Fibroblast of skin of abdomen (primary cell): ENCODE results near the gene SMARCAL1.

Experiments used
- DNase-seq: peaks from one replicate; pipeline ENCODE4 v3.0.0-alpha.2; 2013

Gene SMARCAL1

DNA sequence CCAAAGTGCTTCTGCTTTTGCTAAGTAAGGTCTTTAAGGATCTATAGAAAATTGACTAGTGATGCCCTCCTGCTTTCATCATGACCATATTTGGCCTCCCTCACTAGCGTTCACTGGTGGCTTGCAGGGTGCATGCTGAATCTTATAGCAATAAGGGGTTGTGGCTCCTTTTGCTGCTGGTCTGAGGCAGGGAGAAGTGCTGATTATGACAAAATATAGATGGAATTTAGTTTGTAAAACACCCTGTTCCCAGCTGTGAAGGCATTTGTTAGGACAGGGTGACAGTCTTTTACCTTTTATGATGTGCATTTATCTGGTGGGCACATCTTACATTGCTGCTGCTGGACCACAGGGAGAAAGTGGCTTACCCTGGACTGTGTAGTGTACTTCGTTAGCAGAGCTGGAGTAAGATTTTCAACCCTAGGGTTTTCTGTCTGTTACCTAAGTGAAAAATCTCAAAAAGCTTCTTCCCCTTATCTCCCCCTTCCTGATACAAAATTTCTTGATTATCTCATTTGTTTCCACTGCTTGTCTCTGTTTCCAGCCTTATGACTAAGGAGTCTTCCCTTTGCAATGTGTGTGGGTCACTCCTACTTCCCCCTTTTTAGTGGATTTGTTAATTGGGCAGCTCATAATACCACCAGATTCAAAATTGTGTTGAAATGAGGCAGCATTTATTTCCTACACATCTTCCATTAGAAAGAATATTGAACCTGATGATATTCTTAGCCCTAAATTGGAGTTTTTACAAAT is 65.2 kb downstream of the SMARCAL1 start:
- no peak for DNase-seq

GRCh38 chr2:216478151-216478550 is 65.9 kb downstream of the SMARCAL1 start:
- DNase-seq: peak; percentile 66

DNA sequence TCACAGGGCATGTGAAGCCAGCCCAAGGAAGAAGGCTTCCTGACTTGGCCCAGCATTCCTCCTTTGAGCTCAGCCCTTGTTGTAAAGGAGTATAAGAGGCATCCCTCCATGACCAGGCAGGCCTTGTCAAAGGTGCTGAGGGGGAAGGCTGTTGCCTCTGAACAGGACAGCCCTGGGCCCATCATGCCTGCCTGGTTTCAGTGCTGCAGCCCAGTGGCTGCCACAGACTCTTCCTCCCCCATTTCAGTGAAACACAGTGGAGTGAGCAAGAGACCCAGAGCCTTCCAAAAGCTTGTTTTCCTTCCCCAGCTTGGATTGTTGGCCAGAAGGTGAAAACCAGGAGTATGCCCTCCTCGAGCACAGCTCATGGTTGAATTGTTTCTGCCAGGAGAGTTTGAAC is 66.5 kb downstream of the SMARCAL1 start:
- DNase-seq: no peak

GRCh38 chr2:216480221-216480620 is 67.9 kb downstream of the SMARCAL1 start:
- no peak for DNase-seq

GRCh38 chr2:216482640-216483039 is 70.4 kb downstream of the SMARCAL1 start:
- DNase-seq: no peak

- no peak for DNase-seq
Measured at GRCh38 chr2:216485237-216485636, 73.0 kb downstream of the SMARCAL1 start.

- DNase-seq: no peak
Measured at GRCh38 chr2:216485745-216486144, 73.5 kb downstream of the SMARCAL1 start.

DNA sequence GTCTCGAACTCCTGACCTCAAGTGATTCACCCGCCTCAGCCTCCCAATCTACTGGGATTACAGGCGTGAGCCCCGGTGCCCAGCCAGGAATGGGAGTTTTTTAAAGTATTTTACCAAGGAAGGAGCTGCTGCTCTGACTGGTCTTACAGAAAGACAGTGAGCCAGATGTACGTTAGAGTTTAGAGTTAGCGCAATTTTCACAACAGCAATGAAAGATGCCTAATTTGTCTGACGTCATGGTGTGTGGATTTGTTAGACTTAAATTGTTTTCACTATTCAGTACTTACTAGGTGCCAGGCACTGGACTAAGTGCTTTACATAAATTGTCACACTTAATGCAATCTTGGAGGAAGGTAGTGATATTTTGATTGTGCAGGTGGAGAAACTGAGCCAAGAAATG is 74.0 kb downstream of the SMARCAL1 start:
- no peak for DNase-seq

DNA sequence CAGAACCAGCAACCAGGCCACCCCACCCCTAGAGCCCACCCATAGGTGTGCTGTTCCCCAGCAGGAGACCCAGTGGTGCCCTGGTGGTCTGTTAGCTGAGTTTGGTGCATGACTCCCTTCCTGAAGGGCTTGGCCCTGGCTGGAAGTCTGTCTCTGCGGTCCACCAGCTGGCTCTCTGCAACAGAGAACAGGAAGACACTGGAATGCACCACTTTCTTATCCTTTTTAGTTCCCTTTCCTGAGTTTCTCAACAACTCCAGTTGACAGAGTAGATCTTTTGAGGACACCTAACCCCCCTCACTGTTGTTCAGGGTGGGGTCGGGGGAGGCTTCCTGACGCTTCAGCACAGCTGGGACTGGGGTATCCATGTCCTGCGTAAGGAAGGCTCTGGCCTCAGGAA is 74.4 kb downstream of the SMARCAL1 start:
- no peak for DNase-seq

- DNase-seq: peak; percentile 80
Measured at GRCh38 chr2:216490061-216490460, 77.8 kb downstream of the SMARCAL1 start.

DNA sequence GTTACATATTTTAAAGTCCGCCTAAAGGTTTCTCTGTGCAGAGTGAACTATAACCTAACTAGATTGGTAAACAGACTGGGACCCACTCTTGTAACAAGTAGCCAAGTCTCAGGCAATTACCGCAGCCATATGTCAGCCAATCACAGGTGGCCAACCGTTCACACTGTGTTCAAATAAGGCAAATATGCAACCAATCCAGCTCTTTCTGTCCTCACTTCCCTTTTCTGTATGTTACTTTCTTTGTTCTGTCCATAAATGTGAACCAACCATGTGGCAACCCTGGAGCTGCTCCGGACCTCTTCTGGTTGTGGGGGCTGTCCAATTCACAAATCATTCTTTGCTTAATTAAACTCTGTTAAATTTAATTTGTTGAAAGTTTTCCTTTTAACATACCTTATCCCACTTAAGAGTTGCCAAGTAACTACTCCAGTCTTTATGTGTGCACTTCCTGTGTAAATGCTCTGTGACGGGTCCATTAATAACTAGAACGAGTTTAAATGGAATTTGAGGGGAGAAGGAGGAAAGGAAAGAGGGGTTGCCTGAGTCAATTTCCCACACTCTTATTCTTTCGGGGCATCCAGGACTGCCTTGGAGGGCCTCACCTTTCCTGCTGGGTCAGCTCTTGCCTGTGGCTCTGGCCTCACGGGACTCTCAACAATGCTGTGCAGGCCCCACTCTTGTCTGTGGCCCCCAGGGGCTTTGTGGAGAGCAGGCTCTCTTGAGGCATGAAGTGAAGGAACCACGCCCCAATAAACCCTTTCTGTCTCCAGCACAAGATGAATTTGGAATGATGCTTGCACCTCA is 79.7 kb downstream of the SMARCAL1 start:
- DNase-seq: no peak

GRCh38 chr2:216492597-216493333 is 80.5 kb downstream of the SMARCAL1 start:
- peak; percentile 95 for DNase-seq

DNA sequence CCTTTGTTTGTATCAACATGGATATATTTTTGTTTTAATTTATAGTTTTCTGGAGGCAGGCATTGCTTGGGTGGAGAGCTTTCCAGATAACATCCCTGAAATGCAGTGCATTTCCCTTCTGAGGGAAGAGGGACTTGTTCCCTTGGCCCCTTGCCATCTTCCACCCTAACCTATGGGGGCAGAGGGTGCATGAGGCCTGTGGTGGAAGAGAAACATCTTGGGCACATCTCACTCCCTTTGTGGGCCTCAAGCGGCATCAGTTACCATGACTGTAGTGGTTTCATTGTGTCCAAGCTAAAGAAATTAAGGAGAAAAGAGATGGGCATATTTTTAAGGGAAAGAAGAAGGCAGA is 81.0 kb downstream of the SMARCAL1 start:
- no peak for DNase-seq

DNA sequence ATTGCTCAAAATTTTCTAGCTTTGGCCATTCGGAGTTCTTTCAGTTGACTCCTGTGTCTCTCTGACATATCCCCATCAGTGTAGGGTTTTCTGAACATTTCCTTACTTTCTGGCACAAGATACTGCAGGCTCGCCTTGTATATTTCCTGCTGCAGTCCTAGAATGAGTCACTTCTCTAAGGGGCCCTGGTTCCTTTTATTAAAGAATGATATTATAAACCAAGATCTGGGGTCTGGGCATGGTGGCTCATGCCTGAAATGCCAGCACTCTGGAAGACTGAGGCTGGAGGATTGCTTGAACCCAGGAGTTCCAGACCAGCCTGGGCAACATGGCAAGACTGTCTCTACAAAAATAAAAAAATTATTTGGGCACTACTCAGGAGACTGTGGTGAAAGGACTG is 83.4 kb downstream of the SMARCAL1 start:
- peak; percentile 66 for DNase-seq

DNA sequence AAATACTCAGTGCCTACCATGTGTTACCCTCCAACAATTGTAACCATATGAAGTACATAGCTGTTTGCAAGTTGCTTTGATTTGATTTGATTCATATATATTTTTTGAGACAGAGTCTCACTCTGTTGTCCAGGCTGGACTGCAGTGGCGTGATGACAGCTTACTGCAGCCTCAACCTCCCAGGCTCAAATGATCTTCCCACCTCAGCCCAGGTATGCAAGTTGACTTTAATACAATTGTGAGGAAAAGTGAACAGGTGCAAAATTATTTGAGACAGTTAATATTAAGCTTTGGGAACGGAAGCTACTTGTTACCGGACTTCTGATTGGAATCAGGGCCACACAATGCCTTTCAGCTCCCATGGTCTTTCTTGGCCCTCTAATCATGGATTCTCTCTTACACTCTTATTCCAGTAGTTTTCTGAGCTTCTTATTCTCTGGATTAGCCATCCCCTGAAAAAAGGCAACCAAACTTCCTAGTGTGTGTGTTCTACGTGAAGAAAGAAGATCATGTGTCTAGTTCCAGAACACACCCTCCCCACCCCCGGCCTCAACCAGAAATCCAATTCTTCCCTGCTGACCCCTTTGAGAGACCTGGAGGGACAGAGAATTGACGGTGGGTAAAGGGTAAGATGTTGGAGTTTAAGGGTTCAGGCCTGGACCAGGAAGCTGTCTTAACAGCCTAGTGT is 85.2 kb downstream of the SMARCAL1 start:
- no peak for DNase-seq

GRCh38 chr2:216498070-216498378 is 85.7 kb downstream of the SMARCAL1 start:
- no peak for DNase-seq

- DNase-seq: peak; percentile 97
Measured at GRCh38 chr2:216498379-216499352, 86.4 kb downstream of the SMARCAL1 start, which contains the start of gene RPL37A. RPL37A (plus strand) TSS chr2:216498844; CDS start chr2:216498875, 31 bp downstream.

DNA sequence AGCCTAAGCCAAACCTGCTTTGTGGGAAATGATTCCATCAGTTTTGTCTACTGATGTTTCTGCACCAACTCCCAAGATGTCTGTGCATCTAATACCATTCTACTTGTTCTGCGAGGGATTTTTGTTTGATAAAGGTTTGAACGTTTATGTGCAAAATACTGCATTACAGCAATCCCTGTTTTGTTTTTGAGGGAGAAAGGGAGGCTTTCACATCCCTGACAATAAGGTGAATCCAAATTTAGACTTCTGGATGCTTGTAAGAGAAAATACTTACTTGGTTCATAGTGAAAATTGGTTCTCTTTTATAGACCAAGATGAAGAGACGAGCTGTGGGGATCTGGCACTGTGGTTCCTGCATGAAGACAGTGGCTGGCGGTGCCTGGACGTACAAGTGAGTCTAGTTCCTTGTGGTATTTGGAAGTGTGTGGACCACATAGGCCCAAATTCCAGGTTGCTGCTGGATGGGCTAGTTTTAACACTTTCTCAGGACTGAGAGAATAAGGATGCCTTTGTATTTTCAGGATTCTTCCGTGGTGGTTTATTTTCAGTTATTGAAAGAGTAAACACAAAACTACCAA is 87.4 kb downstream of the SMARCAL1 start:
- no peak for DNase-seq

DNA sequence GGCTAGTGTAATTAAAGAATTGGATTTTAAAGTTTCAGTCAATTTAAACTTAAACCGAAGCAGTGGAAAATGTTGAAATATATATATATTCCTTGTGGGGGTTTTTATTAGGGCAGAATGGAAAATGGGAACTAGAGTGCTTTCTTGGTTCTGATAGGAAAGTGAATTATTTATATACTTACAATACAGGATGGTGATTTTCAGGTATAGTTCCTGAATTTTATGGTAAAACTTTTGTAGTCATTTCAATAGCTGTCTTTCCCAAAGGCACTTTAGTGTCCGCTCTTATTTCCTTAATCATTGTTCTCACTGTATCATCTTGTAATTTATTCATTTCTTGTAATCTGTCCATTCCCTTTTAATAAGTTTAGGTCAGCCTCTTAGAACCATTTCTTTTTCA is 88.3 kb downstream of the SMARCAL1 start:
- no peak for DNase-seq

DNA sequence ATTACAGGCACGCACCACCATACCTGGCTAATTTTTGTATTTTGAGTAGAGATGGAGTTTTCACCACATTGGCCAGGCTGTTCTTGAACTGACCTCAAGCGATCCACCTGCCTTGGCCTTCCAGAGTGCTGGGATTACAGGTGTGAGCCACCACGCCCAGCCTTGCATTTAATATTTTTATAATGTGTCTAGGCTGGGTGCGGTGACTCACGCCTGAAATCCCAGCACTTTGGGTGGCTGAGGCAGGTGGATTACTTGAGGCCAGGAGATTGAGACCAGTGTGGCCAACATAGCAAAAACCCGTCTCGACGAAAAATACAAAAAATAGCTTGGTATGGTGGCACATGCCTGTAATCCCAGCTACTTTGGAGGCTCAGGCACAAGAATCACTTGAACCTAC is 89.6 kb downstream of the SMARCAL1 start:
- DNase-seq: no peak
